TTC549 (cell line): Measurements from ENCODE around the gene FAM227A.
"Not testable (repeated sequence)": the region's sequence is repeated elsewhere in the genome, so short reads cannot be mapped to it uniquely, and the experiment has no call there.

Source experiments
- FAIRE-seq: peaks from 2 replicates; lab custom pipeline; 2012; peaks lifted over from hg19 to GRCh38; lab: Jason Lieb, UNC

Gene FAM227A

GRCh38 chr22:38657045-38657909 is 1.1 kb upstream of the FAM227A start:
- no peak for FAIRE-seq

- no peak for FAIRE-seq
Observed at GRCh38 chr22:38655519-38656255, 505 bp downstream of the FAM227A start.

- FAIRE-seq, result no peak
Observed at GRCh38 chr22:38653741-38654140, 2.5 kb downstream of the FAM227A start.

- no peak for FAIRE-seq
Observed at GRCh38 chr22:38652859-38653258, 3.3 kb downstream of the FAM227A start.

GRCh38 chr22:38649841-38650522 is 6.2 kb downstream of the FAM227A start:
- FAIRE-seq, result no peak

- FAIRE-seq, result no peak
Observed at GRCh38 chr22:38645430-38645829, 10.8 kb downstream of the FAM227A start.

- FAIRE-seq, result not testable (repeated sequence)
Observed at GRCh38 chr22:38644245-38644644, 11.9 kb downstream of the FAM227A start.

GRCh38 chr22:38641476-38642040 is 14.6 kb downstream of the FAM227A start:
- FAIRE-seq, result no peak

GRCh38 chr22:38638728-38639127 is 17.5 kb downstream of the FAM227A start:
- no peak for FAIRE-seq

- FAIRE-seq, result no peak
Observed at GRCh38 chr22:38638216-38638615, 18.0 kb downstream of the FAM227A start.

- no peak for FAIRE-seq
Observed at GRCh38 chr22:38632528-38632927, 23.7 kb downstream of the FAM227A start.

- FAIRE-seq, result no peak
Observed at GRCh38 chr22:38631724-38632123, 24.5 kb downstream of the FAM227A start.

- no peak for FAIRE-seq
Observed at GRCh38 chr22:38629108-38629507, 27.1 kb downstream of the FAM227A start.

GRCh38 chr22:38628444-38628843 is 27.7 kb downstream of the FAM227A start:
- FAIRE-seq, result no peak

- FAIRE-seq, result no peak
Observed at GRCh38 chr22:38623351-38623750, 32.8 kb downstream of the FAM227A start.

- FAIRE-seq, result no peak
Observed at GRCh38 chr22:38618682-38619081, 37.5 kb downstream of the FAM227A start.

- no peak for FAIRE-seq
Observed at GRCh38 chr22:38618258-38618657, 37.9 kb downstream of the FAM227A start.

- not testable (repeated sequence) for FAIRE-seq
Observed at GRCh38 chr22:38615064-38615405, 41.2 kb downstream of the FAM227A start.

- FAIRE-seq, result no peak
Observed at GRCh38 chr22:38614332-38615063, 41.7 kb downstream of the FAM227A start.

- no peak for FAIRE-seq
Observed at GRCh38 chr22:38613588-38613987, 42.6 kb downstream of the FAM227A start.

GRCh38 chr22:38612217-38613006 is 43.8 kb downstream of the FAM227A start:
- FAIRE-seq, result no peak
